ENCODE measurements around the gene TOM1L2.
A peak's percentile ranks its signal among the peaks of the same experiment; 100 is the strongest.
"Not testable (repeated sequence)": the region's sequence is repeated elsewhere in the genome, so short reads cannot be mapped to it uniquely, and the experiment has no call there.

Gene TOM1L2

DNA sequence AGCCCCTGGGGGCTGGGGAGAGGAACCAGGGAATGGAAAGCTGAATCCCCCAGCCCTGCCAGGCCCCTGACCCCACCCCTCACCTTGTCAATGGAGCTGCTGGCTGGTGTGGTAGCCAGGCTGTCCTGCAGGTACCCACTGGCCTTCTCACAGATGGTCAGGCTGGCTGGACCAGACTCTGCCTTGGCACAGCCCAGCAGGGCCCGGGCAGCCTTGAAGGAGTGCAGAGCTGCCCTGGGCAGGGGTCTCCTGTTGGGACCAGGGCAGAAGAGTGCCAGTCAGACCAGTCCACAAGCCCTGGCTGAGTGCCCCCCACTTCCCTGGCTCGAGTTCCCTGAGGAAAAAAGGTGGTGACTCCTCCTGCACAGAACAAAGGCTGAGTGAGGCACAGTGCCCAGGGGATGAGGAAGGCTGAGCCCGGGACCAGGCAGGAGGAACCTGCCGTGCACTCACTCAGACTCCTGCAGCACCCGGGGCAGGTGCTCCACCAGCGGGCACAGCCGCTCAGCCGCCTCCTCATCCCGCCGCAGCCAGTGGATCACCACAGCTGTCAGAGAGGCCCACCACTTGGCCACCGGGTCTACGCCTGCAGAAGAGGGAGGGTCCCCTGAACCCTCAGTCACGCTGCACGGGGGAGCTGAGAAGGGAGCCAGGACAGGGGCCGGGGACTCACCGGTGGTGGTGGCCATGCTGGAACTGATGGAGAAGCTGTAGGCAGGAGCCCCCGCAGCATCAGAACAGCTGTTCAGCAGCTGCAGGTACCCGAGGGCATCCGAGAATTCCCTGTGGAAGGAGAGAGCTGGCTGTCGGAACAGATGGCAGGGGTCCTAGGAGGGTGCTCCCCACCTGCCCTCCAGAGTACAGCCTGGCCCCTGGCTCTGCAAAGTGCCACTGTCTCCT is 157.8 kb downstream of the TOM1L2 start:
- no peak for DNase-seq

DNA sequence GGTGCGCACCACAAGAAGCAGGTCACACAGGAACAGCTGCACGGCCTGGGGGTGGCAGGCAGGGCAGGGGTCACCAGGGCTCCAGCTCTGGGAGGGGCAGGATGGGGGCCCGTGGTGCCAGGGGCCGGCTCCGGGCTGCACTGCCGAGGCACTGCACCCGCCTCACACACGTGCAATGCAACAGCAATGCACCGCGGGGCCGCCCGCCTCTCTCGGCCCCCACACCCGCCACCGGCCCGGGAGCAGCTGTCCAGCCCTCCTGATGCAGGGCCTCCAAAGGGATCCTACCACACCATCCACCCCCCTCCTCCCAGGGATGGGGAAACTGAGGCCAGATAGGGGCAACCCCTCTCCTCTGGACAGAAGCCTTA is 158.5 kb downstream of the TOM1L2 start:
- no peak for DNase-seq

DNA sequence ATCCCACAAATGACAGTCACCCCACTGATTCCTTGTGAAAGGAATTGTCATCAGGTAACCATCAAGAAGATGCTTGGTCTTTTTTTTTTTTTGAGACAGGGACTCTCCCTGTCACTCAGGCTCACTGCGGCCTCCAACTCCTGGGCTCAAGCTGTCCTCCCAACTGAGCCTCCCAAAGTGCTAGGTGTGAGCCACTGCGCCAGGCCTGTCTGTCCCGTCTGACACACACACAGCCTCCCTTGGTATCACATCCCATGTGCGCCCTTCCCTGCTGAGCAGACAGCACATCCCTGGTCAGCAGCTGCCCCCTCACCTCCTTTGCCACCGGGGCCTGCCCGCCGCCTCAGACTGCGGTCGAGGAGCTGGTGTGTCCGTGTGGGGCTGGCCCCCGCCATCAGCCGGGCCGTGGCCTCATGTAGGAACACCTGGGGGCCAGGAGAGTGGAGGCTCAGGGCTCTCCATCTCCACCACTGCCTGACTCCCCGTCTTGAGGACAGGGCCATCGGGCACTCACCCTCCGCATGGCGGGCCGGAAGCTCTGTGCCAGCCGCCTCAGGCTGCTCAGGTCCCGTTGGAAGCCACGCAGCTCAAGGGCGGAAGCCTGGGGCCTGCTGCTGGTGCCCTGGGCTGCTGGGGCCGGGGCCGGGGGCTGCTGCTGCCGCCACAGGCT is 159.0 kb downstream of the TOM1L2 start:
- no peak for DNase-seq

DNA sequence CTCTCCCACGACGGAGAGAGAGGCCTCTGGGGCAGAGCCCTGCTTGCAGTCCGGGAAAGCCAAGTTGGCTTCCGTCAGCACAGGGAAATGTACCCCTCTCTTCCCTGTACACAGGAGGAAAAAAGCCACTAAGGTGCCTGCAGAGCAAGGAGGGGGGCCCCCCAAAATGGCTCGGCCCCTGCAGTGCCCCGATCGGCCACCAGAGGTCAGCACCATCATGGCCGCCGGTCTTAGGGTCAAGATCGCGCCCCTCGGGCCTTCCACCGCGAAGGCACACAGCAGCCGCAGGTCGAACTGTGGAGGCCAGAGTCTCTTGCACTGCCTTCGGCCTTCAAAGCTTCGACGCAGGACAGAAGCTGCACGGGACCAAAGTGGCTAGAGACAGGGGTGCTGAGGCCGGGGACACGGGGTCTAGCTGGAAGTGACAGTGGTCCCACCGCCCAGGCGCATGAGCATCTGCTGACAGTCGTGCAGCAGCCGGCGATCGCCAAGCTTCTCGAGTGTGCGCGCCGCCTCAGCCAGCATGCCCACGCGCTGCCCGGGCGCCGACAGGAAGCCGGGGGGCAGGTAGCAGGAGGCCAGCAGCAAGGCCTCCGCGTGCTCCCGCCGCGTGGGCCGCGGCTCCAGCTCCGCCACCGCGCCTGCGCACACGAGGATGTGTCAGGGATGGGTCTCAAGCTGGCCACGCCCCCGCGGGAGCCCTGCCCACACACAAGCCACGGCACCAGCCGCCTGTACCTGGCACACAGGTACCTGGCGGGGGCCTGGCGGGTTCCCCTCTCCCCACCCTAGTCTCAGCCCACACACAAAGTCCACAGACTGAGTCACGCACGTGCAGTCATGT is 159.8 kb downstream of the TOM1L2 start:
- peak; percentile 94 for DNase-seq

DNA sequence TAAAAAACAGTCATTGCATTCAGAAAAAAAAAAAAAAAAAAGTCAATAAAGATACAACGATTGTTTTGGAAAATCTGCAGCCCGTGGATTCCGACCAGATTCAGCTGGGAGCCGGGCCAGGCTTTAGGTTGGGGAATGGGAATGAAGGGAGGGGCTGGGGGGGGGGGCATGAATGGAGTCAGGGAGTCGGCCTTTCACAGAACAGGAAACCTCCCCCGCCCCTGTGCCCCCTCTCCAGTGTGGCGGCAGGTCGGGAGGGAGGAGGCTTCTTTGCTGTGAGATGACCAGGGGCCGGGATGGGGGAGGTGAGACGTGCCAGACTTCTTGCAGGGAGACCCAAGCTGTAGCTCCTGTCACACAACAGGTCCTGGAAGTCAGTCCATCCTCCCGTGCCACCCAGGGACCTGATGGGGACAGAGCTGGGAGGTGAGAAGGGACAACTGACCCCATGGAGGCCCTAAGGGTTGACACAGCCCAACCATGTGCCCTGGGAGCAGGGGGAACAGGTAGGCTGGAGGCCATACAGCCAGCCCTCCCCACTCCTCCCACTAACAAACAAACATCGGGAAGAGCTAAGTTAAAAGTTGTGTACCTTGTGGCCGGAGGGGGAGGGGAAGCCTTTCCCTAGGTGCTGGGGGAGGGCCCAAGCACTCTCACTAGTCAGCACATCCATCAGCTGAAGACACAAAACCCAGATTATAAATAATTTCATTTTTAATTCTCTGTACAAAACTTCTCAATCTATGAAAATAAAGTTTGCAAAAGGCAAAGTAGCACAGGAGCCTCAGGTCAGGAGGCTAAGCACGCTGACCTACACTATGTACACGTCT is 160.6 kb downstream of the TOM1L2 start:
- no peak for DNase-seq

DNA sequence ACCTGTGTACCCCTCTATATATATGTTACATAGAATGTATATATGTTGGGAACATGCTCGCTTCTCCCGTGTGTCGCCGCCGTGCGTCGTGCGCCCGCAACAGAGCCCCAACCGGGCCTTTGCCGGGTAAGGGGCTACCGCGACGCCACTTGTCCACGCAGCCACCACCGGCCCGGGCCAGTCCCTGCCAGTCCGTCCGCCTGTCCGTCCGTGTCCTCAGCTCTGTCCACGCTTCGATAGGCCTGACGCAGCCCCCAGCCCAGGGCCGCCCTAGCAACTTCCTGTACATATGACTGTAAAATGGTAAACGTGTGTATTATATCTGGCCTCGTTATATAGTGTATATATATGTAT is 161.3 kb downstream of the TOM1L2 start:
- no peak for DNase-seq

DNA sequence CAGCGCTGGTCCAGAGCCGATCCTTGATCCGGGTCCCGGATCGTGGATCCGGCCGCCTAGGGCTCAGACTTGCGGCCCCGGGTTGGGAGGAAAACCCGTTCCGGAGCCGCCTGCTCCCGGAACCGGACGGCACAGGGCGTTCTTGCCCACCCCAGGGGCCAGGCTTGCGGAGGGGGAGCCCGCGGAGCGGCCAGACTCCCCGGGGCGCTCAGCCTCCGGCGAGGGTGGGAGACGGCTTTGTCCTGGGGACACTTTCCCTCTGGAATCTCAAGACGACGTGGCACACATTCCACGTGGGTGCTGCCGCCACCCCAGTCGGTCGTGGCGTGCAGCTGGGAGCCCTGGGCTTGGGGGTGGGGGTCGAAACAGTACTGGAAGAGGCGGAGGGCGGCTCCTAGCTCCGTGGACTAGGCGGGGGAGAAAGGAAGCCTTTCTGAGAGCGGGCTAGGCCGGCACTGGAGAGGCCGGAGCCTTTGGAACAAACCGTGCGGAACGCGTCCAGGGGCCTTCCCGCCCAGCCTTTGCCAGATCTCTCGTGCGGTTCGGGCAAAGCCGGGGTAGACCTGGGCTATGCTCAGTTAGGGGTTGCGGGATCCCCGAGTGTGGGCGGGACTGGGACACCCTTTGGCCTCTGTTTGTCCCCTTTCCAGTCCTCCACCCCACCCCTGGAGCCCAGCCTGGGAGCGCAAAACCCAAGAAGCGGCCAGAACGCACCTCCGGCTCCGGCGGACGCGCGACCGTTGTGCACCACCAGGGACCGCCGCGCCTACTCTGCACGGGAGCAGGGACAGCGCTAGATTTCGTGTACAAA is 161.9 kb downstream of the TOM1L2 start:
- no peak for DNase-seq

DNA sequence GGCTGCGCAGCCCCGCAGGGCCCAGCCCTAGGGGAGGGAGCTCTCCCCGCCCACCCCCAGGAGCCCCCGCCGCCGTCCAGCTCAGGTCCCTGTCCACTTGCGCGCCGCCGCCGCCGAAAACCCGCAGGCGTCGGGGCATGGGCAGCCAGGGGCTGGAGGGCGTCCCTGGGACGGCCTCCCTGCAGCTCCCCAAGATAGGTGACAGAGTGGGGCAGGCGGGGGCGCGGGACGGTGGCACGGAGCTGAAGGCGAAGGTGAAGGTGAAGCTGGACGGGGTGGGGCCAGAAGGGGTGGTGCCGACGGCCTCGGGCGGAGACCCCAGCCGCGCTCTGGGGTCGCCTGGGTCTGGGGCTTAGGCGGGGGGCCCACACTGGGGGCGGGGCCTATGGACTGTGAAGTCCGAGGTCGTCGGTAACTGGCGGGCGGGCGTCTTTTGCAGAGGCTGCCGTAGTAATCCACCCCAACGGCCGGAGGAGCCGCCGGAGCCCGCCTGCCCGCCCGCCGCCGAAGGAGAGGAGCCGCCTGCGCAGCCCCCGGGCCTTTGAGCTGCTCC is 162.6 kb downstream of the TOM1L2 start:
- DNase-seq, result no peak

DNA sequence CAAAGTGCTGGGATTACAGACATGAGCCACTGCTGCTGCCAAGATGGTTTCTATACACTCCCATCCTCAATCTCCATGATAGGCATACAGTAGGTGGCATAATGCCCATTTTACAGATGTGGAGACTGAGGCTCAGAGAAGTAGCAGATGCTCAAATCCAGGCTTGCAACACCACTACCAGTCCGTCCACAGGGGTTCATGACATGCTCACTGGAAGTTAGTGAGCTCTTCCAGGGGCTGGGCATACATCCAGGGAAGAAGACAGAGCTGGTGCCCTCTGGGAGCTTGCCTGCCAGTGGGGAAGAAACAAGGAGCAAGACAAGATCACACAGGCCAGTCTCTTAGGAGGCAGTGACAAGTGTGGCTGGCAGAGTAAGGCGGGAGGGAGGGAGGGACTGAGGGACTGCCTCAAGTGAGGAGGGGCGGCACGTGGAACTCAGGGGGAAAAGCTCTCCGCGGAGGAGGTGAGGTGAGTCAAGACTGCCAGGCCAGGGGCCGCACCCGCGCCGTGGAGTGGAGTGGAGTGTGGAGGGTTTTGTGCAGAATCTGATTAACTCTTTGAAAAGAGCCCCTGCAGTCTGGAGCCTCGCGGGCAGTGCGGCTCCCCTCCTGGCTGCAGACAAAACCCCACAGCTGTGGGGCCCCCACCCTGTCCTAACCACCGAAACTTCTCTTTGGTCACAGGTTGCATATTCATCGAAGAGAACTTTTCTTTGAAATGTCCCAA is 163.3 kb downstream of the TOM1L2 start:
- no peak for DNase-seq

DNA sequence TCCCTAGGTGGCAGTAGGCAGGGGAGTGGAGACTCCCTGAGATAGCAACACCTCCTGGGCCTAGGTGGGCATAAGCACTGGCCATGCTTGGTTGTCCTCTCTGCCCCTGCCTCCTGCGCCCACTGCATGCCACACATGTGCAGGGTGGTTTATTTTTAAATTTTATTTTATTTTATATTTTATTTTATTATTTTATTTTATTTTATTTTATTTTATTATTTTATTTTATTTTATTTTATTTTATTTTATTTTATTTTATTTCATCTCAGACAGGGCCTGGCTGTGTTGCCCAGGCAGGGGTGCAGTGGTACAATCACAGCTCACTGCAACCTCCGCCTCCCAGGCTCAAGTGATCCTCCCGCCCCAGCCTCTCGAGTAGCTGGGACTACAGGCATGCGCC is 164.0 kb downstream of the TOM1L2 start:
- DNase-seq, result not testable (repeated sequence)

DNA sequence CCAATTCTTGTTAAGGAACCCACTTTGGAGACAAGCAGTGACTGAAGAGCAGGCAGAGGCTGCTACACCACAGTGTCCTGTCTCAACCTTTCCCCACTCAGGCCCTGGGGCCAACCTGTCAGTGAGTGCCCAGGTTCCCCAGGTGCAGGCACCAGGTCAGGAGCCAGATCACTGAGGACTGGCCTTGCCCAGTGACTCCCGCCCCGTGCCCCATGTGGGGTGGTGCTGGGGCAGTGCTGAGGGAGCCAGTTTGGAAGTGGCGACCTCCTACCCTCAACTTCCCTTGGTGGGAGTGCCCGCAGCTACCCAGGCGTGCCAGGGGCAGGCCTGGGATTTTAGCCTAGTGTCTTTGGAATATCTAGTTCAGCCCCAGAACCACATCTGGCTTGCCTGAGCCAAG is 164.8 kb downstream of the TOM1L2 start:
- DNase-seq, result no peak

DNA sequence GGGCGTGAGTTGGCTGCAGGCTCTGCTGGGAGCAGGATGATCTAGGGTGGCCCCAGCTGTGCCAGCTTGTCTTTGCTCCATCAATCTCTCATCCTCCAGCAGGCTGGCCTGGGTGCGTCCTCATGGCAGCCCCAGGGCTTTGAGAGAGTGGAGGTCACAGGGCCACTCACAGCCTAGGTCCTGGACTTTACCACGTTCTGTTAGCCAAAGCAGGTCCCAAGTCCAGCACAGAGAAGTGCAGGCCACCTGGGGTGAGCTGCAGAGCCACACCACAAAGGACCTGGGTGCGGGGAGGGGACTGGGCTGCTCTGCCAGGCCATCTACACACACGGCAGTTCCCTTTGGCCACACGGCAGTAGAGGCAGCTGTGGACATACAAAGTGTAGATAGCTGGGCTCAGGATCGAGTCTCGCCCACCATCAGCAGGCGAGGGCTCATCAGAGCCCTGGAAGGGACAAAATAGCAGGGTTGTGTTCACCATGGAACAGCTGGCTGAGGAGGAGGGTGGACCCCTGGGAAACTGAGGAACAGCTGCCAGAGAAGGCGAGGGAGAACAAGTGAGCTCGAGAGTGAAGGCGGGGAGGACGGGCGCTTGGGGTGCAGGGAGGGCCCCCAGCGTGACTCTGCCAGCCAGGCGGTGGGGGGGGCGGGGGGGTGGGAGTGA is 165.5 kb downstream of the TOM1L2 start:
- no peak for DNase-seq

DNA sequence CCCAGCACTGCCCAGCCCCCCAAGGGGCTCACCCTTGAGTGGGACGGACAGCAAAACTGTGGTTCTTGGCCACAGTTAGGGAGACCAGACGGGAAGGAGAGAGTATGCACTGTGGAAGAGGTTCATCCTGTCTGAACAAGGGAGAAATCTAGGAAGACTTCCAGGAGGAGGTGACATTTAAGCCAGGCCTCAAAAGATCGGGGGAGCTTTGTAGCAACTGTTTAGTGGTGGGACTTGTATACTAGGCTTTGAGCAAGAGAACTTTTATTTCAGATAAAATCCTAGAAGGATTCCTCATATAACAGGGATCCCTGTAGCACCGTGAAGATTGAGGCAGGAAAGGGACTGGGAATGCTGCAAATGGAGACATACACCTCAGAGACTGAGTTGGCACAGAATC is 166.2 kb downstream of the TOM1L2 start:
- DNase-seq, result no peak

DNA sequence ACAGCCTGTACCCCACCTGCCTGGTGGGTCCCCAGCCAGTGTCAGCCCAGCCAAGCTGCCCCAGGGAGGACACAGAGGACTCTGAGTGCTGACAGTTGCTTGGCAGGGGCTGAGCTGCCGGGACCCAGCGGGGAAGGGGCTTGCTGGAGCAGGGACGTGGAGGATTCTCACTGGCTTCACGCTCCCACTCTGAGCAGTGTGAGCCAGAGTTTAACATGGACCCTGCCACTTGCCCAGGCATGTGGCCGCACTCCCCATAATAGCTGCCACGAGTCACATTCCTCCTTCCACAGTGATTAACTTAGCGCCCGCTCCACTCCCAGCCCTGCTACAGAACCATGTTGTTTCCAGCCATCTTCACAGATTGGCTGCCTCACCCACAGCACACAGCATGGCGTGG is 166.6 kb downstream of the TOM1L2 start:
- no peak for DNase-seq

DNA sequence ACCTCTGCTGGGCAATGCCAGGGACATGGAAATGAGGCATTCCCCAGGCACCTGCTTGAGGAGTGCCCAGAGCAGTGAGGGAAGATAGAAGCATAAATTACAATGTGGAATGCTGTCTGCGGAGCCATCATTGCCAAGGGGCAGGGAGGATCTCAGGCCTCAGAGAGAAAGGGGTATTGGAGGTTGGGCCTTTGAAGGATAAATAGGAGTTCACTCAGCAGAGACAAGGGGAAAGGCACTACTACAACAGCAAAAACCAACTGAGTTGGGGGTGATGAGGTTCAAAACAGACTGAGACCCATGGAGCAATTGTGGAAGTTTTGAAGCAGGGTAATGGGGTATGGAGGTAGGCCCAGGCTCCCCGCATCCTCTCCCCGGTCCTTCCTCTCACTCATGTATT is 168.2 kb downstream of the TOM1L2 start:
- DNase-seq, result no peak

DNA sequence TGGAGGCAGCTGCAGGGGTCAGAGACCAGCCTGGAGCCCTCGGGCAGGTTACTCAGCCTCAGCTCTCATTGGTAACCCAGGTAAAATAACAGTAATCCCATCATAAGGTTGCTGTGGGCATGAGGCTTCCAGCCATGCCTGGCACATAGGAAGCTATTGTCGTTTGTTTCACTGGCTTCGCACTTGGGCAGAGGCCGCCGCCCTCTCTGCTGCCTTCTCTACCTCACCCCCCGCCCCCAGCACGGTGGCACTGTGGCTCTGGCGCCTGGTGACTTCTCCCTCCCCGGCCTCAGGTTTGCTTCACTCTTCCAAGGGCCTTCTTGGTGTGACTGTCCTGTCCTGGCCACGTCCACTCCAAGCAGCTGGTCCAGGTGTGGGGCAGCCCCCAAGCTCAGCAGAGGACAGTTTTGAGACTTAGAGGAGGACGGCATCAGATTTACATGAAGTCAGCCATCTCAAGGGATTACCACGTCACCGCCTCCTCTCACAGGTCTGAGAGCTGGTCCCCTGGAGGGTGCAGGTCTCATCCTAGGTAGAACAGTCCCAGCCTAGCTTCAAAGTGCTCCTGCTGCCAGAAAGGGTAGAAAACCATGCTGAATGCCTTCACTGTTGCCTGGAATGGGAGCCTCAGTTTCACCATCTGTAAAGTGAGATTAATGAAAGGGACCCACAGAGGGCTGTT is 170.3 kb downstream of the TOM1L2 start:
- DNase-seq, result no peak

DNA sequence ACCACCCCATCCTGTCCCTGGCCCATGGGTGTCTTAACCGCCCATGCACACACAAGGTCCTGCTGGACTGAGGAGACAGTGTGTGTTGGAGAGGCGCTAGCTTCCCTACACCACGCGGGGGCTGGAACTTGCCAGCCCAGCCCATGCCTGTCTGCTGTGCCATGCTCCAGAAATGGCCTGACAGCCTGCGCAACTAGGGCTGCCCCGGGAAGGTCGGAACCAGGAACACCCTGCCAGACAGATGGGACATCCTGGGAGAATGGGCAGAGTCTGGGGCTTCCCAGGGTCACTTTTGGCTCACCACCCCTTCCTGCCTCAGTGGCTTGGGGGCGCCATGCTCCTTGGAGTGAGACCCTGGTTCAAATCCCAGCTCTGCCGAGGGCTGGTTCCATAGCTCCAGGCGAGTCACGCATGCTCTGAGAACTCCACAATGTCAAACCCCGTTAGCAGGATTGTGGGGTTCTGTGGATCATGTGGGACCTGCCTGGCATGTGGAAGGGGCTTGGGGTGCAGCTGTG is 171.6 kb downstream of the TOM1L2 start:
- no peak for DNase-seq

DNA sequence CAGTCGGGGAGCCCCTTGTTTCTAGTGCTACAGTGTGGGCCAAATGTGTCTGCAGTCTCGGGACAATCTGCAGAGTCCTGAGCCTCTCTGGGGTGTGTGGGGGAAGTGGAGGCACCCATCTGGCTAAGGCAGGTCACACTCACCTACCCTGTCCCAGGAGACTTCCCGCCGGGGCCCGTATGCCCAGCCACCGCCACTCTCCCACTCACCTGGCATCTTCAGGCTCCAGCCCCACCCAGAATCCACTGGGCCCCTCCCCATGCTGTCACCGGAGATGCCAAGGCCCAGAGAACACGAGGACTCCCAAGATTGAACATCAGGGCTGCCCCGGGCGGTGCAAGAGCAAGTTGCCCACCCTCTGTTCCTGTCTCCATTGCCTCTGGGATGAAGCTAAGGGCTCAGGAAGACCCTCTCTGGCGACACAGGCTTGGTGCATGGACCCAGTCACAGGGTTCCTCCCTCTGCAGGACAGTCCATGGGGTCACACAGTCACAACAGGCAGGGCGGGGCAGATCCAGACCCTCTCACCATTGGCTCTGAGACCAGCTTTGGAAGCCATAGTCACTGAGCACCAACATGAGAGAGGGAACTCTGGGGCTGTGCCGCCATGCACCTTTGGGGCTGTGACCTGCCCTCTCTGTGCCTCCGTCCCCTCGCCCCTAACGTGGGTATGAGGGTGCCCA is 173.5 kb downstream of the TOM1L2 start:
- no peak for DNase-seq
